HG02642 (cell line): ENCODE measurements around the gene PTPN2.
"Not testable (repeated sequence)": the region's sequence is repeated elsewhere in the genome, so short reads cannot be mapped to it uniquely, and the experiment has no call there.

Source experiments
- ATAC-seq: cut with Tn5 transposase; IDR thresholded peaks from one replicate; pipeline ENCODE4 v1.9.1; 2021; ENCODE audit warnings: mild to moderate bottlenecking; ENCODE audit not compliant: unreplicated experiment, poor library complexity

PTPN2 gene

DNA sequence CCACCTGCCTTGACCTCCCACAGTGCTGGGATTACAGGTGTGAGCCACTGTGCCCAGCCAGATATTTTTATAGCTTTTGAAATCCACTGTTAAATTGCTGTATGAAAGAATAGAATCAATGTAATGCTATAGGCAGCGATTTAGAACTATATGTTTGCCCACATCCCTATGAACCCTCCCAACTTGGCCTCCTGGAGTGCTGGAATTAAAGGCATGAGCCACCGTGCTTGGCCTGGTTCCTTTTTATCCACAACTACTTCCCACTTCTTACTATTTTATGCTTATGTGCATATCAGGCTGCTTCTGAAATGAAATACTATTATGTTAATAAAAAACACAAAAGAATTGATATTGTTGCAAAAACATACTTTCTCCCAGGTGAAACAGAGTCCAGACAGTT lies 11.6 kb upstream of the PTPN2 start:
- no peak for ATAC-seq

GRCh38 chr18:12895014-12895413 lies 11.0 kb upstream of the PTPN2 start:
- ATAC-seq: no peak

GRCh38 chr18:12891561-12891960 lies 7.5 kb upstream of the PTPN2 start:
- no peak for ATAC-seq

DNA sequence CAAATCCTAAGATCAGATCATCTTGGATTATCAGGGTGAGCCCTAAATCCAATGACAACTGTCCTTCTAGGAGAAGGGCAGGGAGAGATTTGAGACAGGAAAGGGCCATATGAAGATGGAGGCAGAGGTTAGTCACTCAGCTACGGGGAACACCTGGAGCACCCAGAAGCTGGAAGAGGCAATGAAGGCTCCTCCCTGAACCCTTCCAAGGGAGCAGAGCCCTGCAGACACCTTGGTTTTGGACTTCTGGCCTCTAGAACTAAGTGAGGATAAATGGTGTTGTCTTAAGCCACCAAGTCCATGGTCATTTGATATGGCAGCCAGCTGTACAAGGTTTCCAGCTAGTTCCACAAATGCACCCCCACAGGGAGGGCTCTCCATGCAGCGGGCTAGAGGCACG lies 6.9 kb upstream of the PTPN2 start:
- no peak for ATAC-seq

DNA sequence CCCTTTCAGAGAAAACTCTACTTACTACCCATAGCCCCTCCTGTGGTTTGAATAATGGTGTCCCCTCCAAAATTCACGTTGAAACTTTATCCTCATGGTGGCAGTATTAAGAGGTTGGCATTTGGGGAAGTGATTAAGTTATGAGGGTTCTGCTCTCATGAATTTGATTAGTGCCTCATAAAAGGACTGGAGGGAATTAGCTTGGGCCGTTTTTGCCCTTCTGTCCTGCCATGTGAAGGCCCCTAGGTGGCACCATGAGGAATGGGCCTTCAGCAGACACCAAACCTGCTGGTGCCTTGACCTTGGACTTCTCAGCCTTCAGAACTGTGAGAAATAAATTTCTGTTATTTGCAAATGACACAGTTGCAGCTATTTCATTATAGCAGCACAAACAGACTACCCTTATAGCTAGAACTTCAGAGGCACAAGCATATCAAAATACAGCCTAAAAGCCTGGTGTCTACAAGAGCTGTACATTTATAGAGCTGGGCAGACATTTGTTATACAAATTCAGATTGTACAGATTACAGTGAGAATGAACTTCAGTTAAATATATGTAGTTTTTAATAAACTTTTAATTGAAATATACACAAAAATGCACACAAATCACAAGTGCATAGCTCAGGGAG lies 2.6 kb upstream of the PTPN2 start:
- no peak for ATAC-seq

GRCh38 chr18:12885500-12885899 lies 1.5 kb upstream of the PTPN2 start:
- ATAC-seq: no peak

DNA sequence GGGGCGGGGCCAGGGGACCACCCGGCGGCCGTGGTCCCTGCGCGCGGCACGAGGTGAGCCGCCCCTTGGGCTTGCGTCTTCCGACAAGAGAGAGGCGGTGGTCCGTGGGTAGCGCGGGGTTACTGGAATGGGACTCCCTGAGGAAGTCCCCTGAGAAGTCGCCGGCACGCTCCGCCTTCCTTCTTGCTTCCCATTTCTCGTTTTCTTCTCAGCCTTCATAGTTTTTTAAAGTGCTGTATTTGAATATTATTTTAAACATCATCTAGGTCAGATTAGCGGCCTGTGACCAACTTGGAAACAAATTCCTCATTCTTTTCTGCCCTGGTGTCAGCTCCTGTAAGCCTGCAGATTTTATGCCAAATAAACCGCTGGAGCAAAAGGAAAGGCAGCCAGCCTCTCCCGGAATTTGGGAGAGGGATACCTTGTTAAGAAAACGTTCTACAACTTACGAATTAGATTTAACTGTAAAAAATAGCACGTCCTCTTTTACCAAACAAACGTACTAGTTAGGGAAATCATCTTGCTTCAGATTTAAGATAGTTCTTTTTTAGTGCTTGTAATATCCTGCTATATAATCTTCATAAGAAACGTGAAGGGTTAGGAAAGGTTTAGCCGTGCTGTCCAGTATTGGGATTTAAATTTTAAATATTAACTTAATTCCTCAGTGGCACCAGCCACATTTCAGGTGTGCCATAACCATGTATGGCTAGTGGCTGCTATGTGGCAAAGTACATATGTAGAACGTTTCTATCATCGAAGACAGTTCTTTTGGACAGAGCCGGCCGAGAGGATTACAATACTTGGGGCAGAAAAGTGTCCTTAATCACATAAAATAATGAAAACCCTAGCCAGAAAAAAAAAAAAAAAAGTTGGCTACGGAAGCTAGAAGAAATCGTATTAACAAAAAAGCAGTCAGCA lies 628 bp upstream of the PTPN2 start:
- ATAC-seq: no peak

- peak; percentile 15 for ATAC-seq
Measured at GRCh38 chr18:12883372-12883683, 709 bp downstream of the PTPN2 start.

GRCh38 chr18:12882453-12883371 lies 1.3 kb downstream of the PTPN2 start:
- no peak for ATAC-seq

DNA sequence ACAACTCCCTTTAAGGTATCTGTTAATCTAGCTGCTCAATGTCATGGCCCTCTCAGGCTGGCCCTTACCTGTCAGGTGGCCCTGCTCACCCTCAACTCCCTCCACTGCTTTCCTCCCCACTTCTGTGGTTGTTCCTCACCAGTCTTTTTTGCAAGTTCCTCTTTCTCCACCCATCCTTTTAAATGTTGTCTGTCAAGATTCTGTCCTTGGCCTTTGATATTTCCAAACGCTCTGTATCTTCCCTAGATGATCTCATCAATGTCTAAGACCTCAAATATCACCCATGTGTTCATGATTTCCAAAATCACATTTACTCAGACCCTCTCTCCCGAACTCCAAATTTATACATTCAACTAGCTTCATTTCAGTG lies 3.5 kb downstream of the PTPN2 start:
- no peak for ATAC-seq

- ATAC-seq: no peak
Measured at GRCh38 chr18:12879840-12880540, 4.0 kb downstream of the PTPN2 start.

- ATAC-seq: not testable (repeated sequence)
Measured at GRCh38 chr18:12874992-12875391, 9.0 kb downstream of the PTPN2 start.

- not testable (repeated sequence) for ATAC-seq
Measured at GRCh38 chr18:12873961-12874567, 10.0 kb downstream of the PTPN2 start.

DNA sequence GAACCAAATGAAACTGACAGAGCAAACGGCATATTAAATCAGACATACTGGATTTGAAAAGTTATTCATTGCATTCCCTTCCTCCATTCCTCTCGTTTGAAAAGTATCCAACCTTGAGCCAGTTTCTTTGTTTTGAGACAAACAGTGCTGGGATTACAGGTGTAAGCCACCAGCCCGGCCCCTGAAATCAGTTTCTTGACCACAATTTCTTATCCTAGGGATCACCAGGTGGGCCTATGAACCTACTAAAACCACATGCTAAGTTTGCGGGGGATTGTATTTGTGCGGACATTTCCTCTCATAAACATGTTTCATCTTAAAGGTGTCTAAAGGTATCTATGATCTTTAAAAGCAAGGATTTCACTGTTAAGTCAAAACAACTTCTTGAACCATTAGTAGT lies 11.6 kb downstream of the PTPN2 start:
- ATAC-seq: no peak

GRCh38 chr18:12868576-12868975 lies 15.5 kb downstream of the PTPN2 start:
- no peak for ATAC-seq

- peak; percentile 51 for ATAC-seq
Measured at GRCh38 chr18:12867441-12868123, 16.5 kb downstream of the PTPN2 start.

DNA sequence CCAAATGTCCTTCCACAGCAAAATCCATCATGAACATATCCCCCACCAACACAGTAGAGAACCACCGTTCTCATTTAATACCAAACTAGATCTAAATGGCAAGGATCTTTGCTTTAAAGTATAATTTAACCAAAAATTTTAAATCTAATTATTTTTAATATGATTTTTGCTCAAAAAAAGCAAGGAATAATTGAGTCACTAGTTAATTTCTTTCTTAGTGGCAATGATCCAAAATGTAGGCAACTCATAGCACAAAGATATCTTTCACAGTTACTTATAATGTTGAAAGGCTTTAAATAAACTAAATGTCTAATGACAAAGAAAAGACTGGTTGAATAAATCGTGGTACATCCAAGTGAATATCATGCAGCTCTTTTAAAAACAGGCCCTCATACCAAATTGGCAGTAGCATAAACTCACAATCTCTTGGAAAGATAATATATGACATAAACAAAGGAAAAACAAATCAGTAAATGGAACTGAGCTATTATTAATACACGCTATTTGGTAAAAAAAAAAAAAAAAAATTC lies 20.3 kb downstream of the PTPN2 start:
- no peak for ATAC-seq

- ATAC-seq: no peak
Measured at GRCh38 chr18:12862874-12863482, 21.1 kb downstream of the PTPN2 start.

GRCh38 chr18:12862467-12862866 lies 21.6 kb downstream of the PTPN2 start:
- ATAC-seq: no peak
